ENCODE data around the gene GCFC2. TPM values are rescaled to one million over a fixed set of nuclear protein-coding genes. Genes with fewer than 3 reads are reported as not detected.

GCFC2 gene
- total and polyA plus RNA-seq, 2 of the 13 experiments (the other 11 are each of a cell fraction or from before 2014, with no cell fraction given): 26.8 to 49.0 TPM

- TF ChIP-seq ZNF800 (CRISPR knock-in tag; IDR thresholded peaks at IDR 0.05): peak; percentile 99
- no peak; a peak in 2 of 4 replicates for TF ChIP-seq EP300 (IDR thresholded peaks at IDR 0.05; ENCODE audit: low read depth in 2 of 2, low read length in 2 of 2)
- TF ChIP-seq EP300 (CRISPR knock-in tag; IDR thresholded peaks at IDR 0.05; ENCODE audit: borderline replicate concordance): peak; percentile 75
- peak; percentile 98 for TF ChIP-seq POGZ (CRISPR knock-in tag; IDR thresholded peaks at IDR 0.05)
- peak; percentile 98 for TF ChIP-seq ZNF251 (CRISPR knock-in tag; IDR thresholded peaks at IDR 0.05)
- TF ChIP-seq NFKB2 (CRISPR knock-in tag; IDR thresholded peaks at IDR 0.05; ENCODE audit: borderline replicate concordance): peak; percentile 100
- peak; percentile 99 for TF ChIP-seq ZNF761 (CRISPR knock-in tag; conservative IDR thresholded peaks at IDR 0.05)
- peak; percentile 96 for TF ChIP-seq HOXA3 (CRISPR knock-in tag; IDR thresholded peaks at IDR 0.05)
- peak; percentile 59 for TF ChIP-seq ZEB1 (IDR thresholded peaks at IDR 0.05; ENCODE audit: insufficient replicate concordance, low read depth)
- peak; percentile 99 for TF ChIP-seq ZBTB42 (CRISPR knock-in tag; IDR thresholded peaks at IDR 0.05)
- TF ChIP-seq ZNF691 (CRISPR knock-in tag; IDR thresholded peaks at IDR 0.05; ENCODE audit: borderline replicate concordance, low read depth): peak; percentile 98
- TF ChIP-seq ZNF749 (CRISPR knock-in tag; IDR thresholded peaks at IDR 0.05; ENCODE audit: borderline replicate concordance): peak; percentile 99
- TF ChIP-seq ZHX2 (IDR thresholded peaks at IDR 0.05; ENCODE audit: low read depth): peak; percentile 76
- peak; percentile 99 for TF ChIP-seq ZHX2 (CRISPR knock-in tag; IDR thresholded peaks at IDR 0.05; ENCODE audit: borderline replicate concordance)
- TF ChIP-seq TFE3 (CRISPR knock-in tag; IDR thresholded peaks at IDR 0.05): peak; percentile 93
- peak; percentile 75; the same call in 1 of the 2 replicates for TF ChIP-seq FOXP4 (CRISPR knock-in tag; IDR thresholded peaks at IDR 0.05)
- peak; percentile 91 for TF ChIP-seq ZNF44 (CRISPR knock-in tag; IDR thresholded peaks at IDR 0.05)
Observed at GRCh38 chr2:75710577-75711253, at the start of gene GCFC2 (continued).
